GM18873 (cell line): ENCODE data around the gene PI4KA.

Experiments used
- ATAC-seq: cut with Tn5 transposase; IDR thresholded peaks from one replicate; pipeline ENCODE4 v1.9.1; 2021; ENCODE audit warnings: mild to moderate bottlenecking, moderate library complexity, moderate number of reproducible peaks; ENCODE audit not compliant: unreplicated experiment, low FRiP score

The PI4KA gene

DNA sequence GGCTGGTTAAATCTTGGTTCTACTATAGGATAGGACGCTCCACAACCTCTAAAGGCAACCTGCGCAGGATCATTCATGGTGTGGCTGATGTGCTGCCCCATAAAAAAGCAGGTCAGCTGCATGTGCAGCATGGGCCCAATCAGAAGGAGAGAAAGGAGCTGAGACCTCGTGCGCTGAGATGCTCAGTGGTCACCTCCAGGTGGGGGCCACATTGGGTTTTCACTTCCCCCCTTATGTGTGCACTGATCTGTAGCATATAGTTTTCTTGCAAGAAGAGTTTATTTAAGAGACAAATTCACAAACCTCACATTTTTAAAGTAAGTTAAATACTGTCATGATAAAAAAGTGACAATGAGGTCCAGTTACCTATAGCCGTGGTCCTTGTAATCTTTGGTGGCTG, 60.4 kb downstream of the PI4KA start:
- no peak for ATAC-seq

- no peak for ATAC-seq
Measured at GRCh38 chr22:20796731-20797130, 61.9 kb downstream of the PI4KA start.

- no peak for ATAC-seq
Measured at GRCh38 chr22:20794650-20795413, 63.8 kb downstream of the PI4KA start.

DNA sequence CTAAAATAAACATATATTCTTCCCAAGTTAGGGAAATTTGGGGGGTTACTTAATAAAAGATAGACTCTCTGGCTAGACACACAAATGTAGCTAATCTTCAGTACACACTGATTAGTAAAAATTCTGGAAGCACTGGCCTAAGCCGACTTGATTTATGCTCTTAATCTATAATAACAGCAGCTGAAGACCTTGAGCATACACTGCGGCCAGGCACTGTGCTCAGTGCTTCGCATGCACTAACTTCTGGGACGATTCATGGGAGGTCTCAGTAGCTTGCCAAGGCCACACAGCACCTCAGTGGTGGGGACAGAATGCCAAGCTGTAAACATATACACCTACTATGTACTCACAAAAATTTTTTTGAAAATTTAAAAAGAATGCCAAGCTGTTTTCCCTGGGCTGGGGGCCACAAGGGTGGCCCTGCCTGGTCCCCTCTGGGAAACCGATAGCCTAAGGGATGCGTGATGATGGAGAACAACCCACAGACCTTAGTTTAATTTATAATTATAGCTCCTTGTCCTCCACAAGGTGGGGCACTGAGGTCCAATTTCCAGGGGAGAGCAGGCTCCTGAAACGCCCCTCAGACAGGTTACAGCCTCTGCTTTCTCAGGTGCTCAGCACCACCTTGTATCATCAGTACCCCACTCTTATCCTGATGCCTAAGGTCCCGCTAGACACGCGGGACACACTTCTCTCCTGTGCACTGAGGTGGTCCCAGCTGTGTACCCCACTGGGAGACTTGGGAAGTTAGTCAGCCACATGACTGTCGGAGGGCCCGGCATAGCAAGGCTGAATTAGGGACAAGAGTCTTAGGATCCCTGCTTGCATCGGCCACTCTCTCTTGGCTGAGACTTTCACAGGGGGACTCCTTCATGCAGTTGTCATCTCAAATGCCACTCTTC, 64.6 kb downstream of the PI4KA start:
- ATAC-seq: no peak

DNA sequence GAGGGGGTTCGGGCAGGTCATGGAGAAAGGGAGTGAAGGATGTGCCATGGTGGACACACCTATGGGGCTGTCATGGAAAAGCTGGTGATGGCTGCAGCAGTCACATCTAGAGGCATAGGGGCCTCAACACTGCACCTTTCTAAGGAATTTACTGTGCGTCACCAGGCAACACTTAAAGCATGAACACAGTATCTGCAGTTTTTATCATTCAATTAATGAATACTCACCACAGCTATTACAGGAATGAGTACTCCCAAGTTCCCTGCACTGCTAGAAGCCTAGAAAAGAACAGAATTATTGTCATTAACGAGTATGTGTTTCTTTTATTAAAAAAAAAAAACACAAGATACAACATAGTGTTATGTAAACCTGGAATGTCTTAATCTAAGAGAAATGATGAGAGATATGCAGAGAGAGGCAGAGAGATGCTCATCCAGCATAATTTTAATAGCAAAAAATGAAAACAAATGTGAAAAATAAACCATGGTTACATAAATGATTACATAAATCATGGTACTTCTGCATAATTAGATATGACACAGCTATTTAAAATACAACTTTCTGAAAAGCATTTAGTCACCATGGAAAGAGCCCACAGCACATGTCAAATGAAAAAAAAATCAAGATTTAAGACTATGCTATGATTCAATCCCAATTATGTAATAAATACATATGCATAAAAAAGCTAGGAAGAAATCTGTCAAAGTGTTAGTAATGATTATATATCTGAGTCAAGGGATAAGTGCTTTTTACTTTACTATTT, 65.5 kb downstream of the PI4KA start:
- ATAC-seq: no peak

DNA sequence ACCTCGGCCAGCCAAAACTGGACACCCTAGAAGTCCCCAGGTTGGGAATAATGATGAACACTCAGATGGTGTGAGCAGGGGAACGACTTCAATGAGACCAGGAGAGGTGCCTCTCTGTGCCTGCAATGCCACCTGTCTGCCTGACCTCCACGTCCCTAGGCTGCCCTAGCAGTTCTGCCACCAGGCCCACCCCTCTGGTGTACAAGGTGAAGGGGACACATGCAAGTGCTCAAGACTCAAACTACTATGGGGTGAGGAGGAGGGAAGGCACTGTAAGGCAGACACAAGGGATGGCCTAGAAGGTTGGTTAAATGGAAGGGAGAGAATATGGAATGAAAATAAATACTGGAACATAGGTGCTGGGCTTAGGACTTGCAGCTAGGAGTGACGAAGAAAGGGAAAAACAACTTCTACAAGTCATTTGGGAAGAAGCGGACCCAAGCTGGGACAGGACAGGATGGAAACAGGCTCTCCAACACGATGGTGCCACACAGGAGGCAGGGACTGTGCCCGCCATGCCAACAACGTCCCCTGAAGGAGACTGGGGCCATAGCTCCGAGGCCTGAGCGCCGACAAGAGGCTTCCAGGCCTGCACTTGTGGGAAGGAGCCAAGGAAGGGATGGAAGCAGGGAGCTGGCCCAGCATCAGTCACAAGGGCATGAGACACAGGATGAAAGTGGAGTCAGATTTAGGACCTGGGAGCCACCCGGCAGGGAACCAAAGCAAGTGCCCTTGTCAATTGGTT, 66.2 kb downstream of the PI4KA start:
- no peak for ATAC-seq

GRCh38 chr22:20788627-20789344, 69.8 kb downstream of the PI4KA start:
- ATAC-seq: no peak

GRCh38 chr22:20787746-20788626, 70.6 kb downstream of the PI4KA start:
- no peak for ATAC-seq

- no peak for ATAC-seq
Measured at GRCh38 chr22:20787223-20787622, 71.4 kb downstream of the PI4KA start.

DNA sequence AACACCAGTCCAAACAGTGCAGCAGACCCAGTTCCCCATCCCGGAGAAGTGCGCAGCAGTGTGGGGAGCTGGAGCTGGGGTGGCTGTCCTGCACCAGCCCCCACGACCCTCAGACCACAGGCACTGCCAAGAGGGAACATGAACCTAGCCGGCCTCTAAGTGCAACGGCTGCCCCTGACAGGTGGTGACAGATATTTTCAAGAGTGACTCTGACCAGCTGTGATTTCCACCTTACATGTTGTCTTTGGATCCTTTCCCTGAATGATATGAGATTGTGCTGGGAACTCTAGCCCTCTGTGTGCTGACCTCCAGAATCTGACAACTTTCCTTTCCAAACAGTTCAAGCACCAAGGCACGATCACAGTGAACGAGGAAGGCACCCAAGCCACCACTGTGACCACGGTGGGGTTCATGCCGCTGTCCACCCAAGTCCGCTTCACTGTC, 72.1 kb downstream of the PI4KA start:
- no peak for ATAC-seq

- ATAC-seq: no peak
Measured at GRCh38 chr22:20786048-20786447, 72.6 kb downstream of the PI4KA start.

GRCh38 chr22:20785415-20785814, 73.2 kb downstream of the PI4KA start:
- no peak for ATAC-seq

- ATAC-seq: no peak
Measured at GRCh38 chr22:20783844-20784723, 74.5 kb downstream of the PI4KA start.

DNA sequence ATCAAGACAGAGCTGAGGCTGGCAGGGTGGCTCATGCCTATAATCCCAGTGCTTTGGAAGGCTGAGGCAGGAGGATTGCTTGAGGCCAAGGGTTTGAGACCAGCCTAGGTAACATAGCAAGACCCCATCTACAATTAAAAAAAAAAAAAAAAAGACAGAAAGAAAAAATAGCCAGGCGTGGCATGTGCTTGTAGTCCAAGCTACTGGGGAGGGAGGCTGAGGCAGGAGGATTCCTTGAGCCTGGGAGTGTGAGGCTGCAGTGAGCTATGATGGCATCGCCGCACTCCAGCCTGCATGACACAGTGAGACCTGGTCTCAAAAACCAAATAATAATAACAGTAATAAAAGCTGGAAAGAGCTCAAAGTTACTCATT, 75.3 kb downstream of the PI4KA start:
- no peak for ATAC-seq

DNA sequence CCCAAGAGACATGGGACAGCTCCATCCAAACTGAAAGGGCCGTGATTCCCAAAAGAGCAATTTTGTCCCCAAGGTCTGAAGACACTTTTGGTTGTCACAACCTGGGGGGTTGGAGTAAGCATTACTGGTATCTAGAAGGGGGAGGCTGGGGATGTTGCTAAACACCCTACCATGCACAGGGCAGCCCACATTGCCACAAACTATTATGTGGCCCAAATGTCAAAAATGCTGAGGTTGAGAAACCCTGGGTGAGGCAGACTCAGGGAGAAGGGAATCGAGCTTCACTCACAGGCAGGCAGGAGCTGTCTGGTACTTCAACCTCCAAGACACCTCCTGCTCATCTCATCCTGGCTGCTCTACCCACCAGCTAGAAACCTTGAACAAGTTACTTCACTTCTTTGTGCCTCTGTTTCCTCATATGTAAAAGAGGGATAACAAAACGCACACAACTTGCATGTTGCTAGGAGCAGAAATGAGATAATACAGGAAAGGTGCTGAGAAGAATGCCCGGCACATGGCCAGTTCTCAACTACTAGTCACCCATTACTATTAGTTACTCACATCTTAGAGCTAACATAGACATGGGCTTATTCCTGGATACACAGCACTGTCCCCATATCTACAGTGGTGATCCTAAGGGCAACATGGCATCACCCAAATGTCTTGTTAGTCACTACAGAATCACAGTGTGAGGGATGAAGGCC, 75.9 kb downstream of the PI4KA start:
- no peak for ATAC-seq

GRCh38 chr22:20782083-20782482, 76.5 kb downstream of the PI4KA start:
- no peak for ATAC-seq
